BLaER1 treated with 17β-estradiol and CSF1 and Interleukin-3, amounts not matched to agents 10 nM and 100 nM (cell line): Measurements from ENCODE around the gene CDKAL1.

Source experiments
- H3K27ac ChIP-seq, 11 experiments: shearing (Covaris generic); formaldehyde crosslinking; 2 replicates each; pipeline ENCODE4 v1.8.1; 2022
- H3K27me3 ChIP-seq, 11 experiments: shearing (Covaris generic); formaldehyde crosslinking; 2 replicates each; pipeline ENCODE4 v1.8.1; 2022
- H3K36me3 ChIP-seq, 11 experiments: shearing (Covaris generic); formaldehyde crosslinking; 2 replicates each; pipeline ENCODE4 v1.8.1; 2022
- H3K4me1 ChIP-seq, 10 experiments: shearing (Covaris generic); formaldehyde crosslinking; 2 replicates each; pipeline ENCODE4 v1.8.1; 2022
- H3K4me2 ChIP-seq, 11 experiments: shearing (Covaris generic); formaldehyde crosslinking; 2 replicates each; pipeline ENCODE4 v1.8.1; 2022
- H3K4me3 ChIP-seq, 10 experiments: shearing (Covaris generic); formaldehyde crosslinking; 2 replicates each; pipeline ENCODE4 v1.8.1; 2022
- H3K9ac ChIP-seq, 11 experiments: shearing (Covaris generic); formaldehyde crosslinking; 2 replicates each; pipeline ENCODE4 v1.8.1; 2022
- H3K9me3 ChIP-seq, 11 experiments: shearing (Covaris generic); formaldehyde crosslinking; replicated peaks in 1 of 11; 2 replicates each; pipeline ENCODE4 v1.8.1; 2022
- H4K20me1 ChIP-seq, 11 experiments: shearing (Covaris generic); formaldehyde crosslinking; 2 replicates each; pipeline ENCODE4 v1.8.1; 2022
- Cebpa-rat ChIP-seq, 11 experiments: shearing (Covaris generic); IDR thresholded peaks; 2 replicates each; pipeline ENCODE4 v1.8.1; 2022

The CDKAL1 gene

GRCh38 chr6:20943040-20943627 is 408.9 kb downstream of the CDKAL1 start:
- Histone ChIP-seq H3K9ac (no peak overlapping the region), H4K20me1 (no peaks in the 10 kb centered on the region), H3K4me2 (no peak overlapping the region), H3K9me3 (peaks cover 6 to 28% (median 13%) of the 10 kb centered on the region in 11 experiments; a peak in 15 of 22 replicates), H3K27me3 (no peaks in the 10 kb centered on the region), H3K4me3 (no peak overlapping the region), H3K4me1 (no peaks in the 10 kb centered on the region), H3K36me3 (0 out of 22 replicates have a peak, but pooled peaks cover 0 to 5% (median 0%) of the 10 kb centered on the region in 11 experiments), H3K27ac (no peak overlapping the region)
- no peak for TF ChIP-seq Cebpa-rat (IDR thresholded peaks at IDR 0.05)

- Histone ChIP-seq H3K4me2 (no peak overlapping the region), H3K4me1 (no peaks in the 10 kb centered on the region), H3K9me3 (peaks cover 6 to 28% (median 13%) of the 10 kb centered on the region in 11 experiments; a peak in 15 of 22 replicates), H3K9ac (no peak overlapping the region), H3K36me3 (0 out of 22 replicates have a peak, but pooled peaks cover 0 to 5% (median 0%) of the 10 kb centered on the region in 11 experiments), H3K27me3 (no peaks in the 10 kb centered on the region), H4K20me1 (no peaks in the 10 kb centered on the region), H3K27ac (no peak overlapping the region), H3K4me3 (no peak overlapping the region)
- TF ChIP-seq Cebpa-rat (IDR thresholded peaks at IDR 0.05), result no peak
Measured at GRCh38 chr6:20943922-20944321, 409.7 kb downstream of the CDKAL1 start.

GRCh38 chr6:20946022-20946421 is 411.8 kb downstream of the CDKAL1 start:
- H3K9ac ChIP-seq, result no peak overlapping the region
- H3K9me3 ChIP-seq, result peaks cover 6 to 27% (median 13%) of the 10 kb centered on the region in 11 experiments; a peak in 15 of 22 replicates
- no peak for TF ChIP-seq Cebpa-rat (IDR thresholded peaks at IDR 0.05)
- no peak overlapping the region for H3K27ac ChIP-seq
- H3K36me3 ChIP-seq, result 0 out of 22 replicates have a peak, but pooled peaks cover 0 to 5% (median 0%) of the 10 kb centered on the region in 11 experiments
- no peaks in the 10 kb centered on the region for H3K4me1 ChIP-seq
- no peak overlapping the region for H3K4me3 ChIP-seq
- no peaks in the 10 kb centered on the region for H3K27me3 ChIP-seq
- no peak overlapping the region for H3K4me2 ChIP-seq
- H4K20me1 ChIP-seq, result no peaks in the 10 kb centered on the region

- TF ChIP-seq Cebpa-rat (IDR thresholded peaks at IDR 0.05), result no peak
- H3K9me3 ChIP-seq, result peaks cover 6 to 20% (median 13%) of the 10 kb centered on the region in 11 experiments; a peak in 15 of 22 replicates
Measured at GRCh38 chr6:20946890-20947289, 412.6 kb downstream of the CDKAL1 start.

GRCh38 chr6:20947977-20948376 is 413.7 kb downstream of the CDKAL1 start:
- 0 out of 22 replicates have a peak, but pooled peaks cover 0 to 5% (median 0%) of the 10 kb centered on the region in 11 experiments for H3K36me3 ChIP-seq
- H4K20me1 ChIP-seq, result no peaks in the 10 kb centered on the region
- H3K9ac ChIP-seq, result no peak overlapping the region
- no peak for TF ChIP-seq Cebpa-rat (IDR thresholded peaks at IDR 0.05)
- no peaks in the 10 kb centered on the region for H3K27me3 ChIP-seq
- H3K4me3 ChIP-seq, result no peak overlapping the region
- H3K9me3 ChIP-seq, result peaks cover 0 to 12% (median 7%) of the 10 kb centered on the region in 11 experiments; a peak in 11 of 22 replicates
- no peaks in the 10 kb centered on the region for H3K4me1 ChIP-seq
- H3K27ac ChIP-seq, result no peak overlapping the region
- H3K4me2 ChIP-seq, result no peak overlapping the region

More at GRCh38 chr6:20946890-20947289, 412.6 kb downstream of the CDKAL1 start:
- no peaks in the 10 kb centered on the region for H3K4me1 ChIP-seq
- no peak overlapping the region for H3K27ac ChIP-seq
- H3K4me3 ChIP-seq, result no peak overlapping the region
- H3K9ac ChIP-seq, result no peak overlapping the region
- H3K27me3 ChIP-seq, result no peaks in the 10 kb centered on the region
- H4K20me1 ChIP-seq, result no peaks in the 10 kb centered on the region
- H3K36me3 ChIP-seq, result 0 out of 22 replicates have a peak, but pooled peaks cover 0 to 5% (median 0%) of the 10 kb centered on the region in 11 experiments
- no peak overlapping the region for H3K4me2 ChIP-seq

- H3K27me3 ChIP-seq, result no peaks in the 10 kb centered on the region
- no peak for TF ChIP-seq Cebpa-rat (IDR thresholded peaks at IDR 0.05)
- H3K4me3 ChIP-seq, result no peak overlapping the region
- no peaks in the 10 kb centered on the region for H4K20me1 ChIP-seq
- no peaks in the 10 kb centered on the region for H3K4me1 ChIP-seq
- 0 out of 22 replicates have a peak, but pooled peaks cover 0 to 5% (median 0%) of the 10 kb centered on the region in 11 experiments for H3K36me3 ChIP-seq
- H3K27ac ChIP-seq, result no peak overlapping the region
- H3K9me3 ChIP-seq, result peaks cover 0 to 10% (median 1%) of the 10 kb centered on the region in 11 experiments; a peak in 6 of 22 replicates
- no peak overlapping the region for H3K4me2 ChIP-seq
- no peak overlapping the region for H3K9ac ChIP-seq
Measured at GRCh38 chr6:20948556-20948955, 414.3 kb downstream of the CDKAL1 start.

GRCh38 chr6:20949138-20949537 is 414.9 kb downstream of the CDKAL1 start:
- no peak for TF ChIP-seq Cebpa-rat (IDR thresholded peaks at IDR 0.05)

GRCh38 chr6:20952699-20953474 is 418.6 kb downstream of the CDKAL1 start:
- no peaks in the 10 kb centered on the region for H3K9me3 ChIP-seq
- H3K27ac ChIP-seq, result no peak overlapping the region
- no peak overlapping the region for H3K4me3 ChIP-seq
- H3K9ac ChIP-seq, result no peak overlapping the region
- TF ChIP-seq Cebpa-rat (IDR thresholded peaks at IDR 0.05), result no peak
- peaks cover 7 to 29% (median 14%) of the 10 kb centered on the region in 11 experiments; a peak in 16 of 22 replicates for H3K36me3 ChIP-seq
- H3K27me3 ChIP-seq, result no peaks in the 10 kb centered on the region
- no peaks in the 10 kb centered on the region for H3K4me1 ChIP-seq
- no peaks in the 10 kb centered on the region for H4K20me1 ChIP-seq
- no peak overlapping the region for H3K4me2 ChIP-seq

More at GRCh38 chr6:20949138-20949537, 414.9 kb downstream of the CDKAL1 start:
- 0 out of 22 replicates have a peak, but pooled peaks cover 0 to 4% (median 0%) of the 10 kb centered on the region in 11 experiments for H3K9me3 ChIP-seq
- H3K9ac ChIP-seq, result no peak overlapping the region
- H3K27ac ChIP-seq, result no peak overlapping the region
- H3K4me3 ChIP-seq, result no peak overlapping the region
- no peaks in the 10 kb centered on the region for H3K36me3 ChIP-seq
- no peaks in the 10 kb centered on the region for H3K4me1 ChIP-seq
- no peaks in the 10 kb centered on the region for H4K20me1 ChIP-seq
- no peaks in the 10 kb centered on the region for H3K27me3 ChIP-seq
- H3K4me2 ChIP-seq, result no peak overlapping the region

- H3K9me3 ChIP-seq, result no peaks in the 10 kb centered on the region
- H4K20me1 ChIP-seq, result no peaks in the 10 kb centered on the region
- no peaks in the 10 kb centered on the region for H3K27me3 ChIP-seq
- H3K36me3 ChIP-seq, result peaks cover 7 to 33% (median 17%) of the 10 kb centered on the region in 11 experiments; a peak in 17 of 22 replicates
- no peak for TF ChIP-seq Cebpa-rat (IDR thresholded peaks at IDR 0.05)
- H3K4me1 ChIP-seq, result no peaks in the 10 kb centered on the region
- H3K4me2 ChIP-seq, result no peak overlapping the region
- no peak overlapping the region for H3K27ac ChIP-seq
- no peak overlapping the region for H3K9ac ChIP-seq
- no peak overlapping the region for H3K4me3 ChIP-seq
Measured at GRCh38 chr6:20954315-20954714, 420.1 kb downstream of the CDKAL1 start.
